ENCODE data around the gene PDE4B. TPM values are rescaled to one million over a fixed set of nuclear protein-coding genes. Genes with fewer than 3 reads are reported as not detected.

Gene PDE4B
- total RNA-seq, 4 donors from 2014 or later, result 3.7 to 16.6 (median 5.1) TPM

GRCh38 chr1:65804584-65804983 lies 11.9 kb downstream of the PDE4B start:
- DNase-seq (ENCODE audit: extremely low spot score), result no peak
- H3K27ac ChIP-seq (replicated peaks in 1 of 4), result no peak overlapping the region
- H3K9me3 ChIP-seq, result no peaks in the 10 kb centered on the region
- intact Hi-C loops (cut with DNase I), result no loop called here
- TF ChIP-seq EP300 (IDR thresholded peaks at IDR 0.05), result no peak
- no peak for TF ChIP-seq CTCF (IDR thresholded peaks at IDR 0.05)
- TF ChIP-seq POLR2AphosphoS5 (IDR thresholded peaks at IDR 0.05), result no peak
- TF ChIP-seq POLR2A (IDR thresholded peaks at IDR 0.05; ENCODE audit: low read depth), result no peak
- H3K36me3 ChIP-seq, result no peaks in the 10 kb centered on the region
- no peak overlapping the region for H3K4me3 ChIP-seq
- H3K27me3 ChIP-seq, result peaks cover 0 to 4% (median 0%) of the 10 kb centered on the region in 4 donors
- 55% methylated on average over 1 of the region's 1 CpG for WGBS
- no peaks in the 10 kb centered on the region for H3K4me1 ChIP-seq

- no peak for DNase-seq (ENCODE audit: extremely low spot score)
- Histone ChIP-seq H3K9me3 (no peaks in the 10 kb centered on the region), H3K4me1 (peaks cover 0 to 4% (median 0%) of the 10 kb centered on the region in 4 donors), H3K36me3 (no peaks in the 10 kb centered on the region), H3K4me3 (no peak overlapping the region), H3K27me3 (peaks cover 0 to 4% (median 0%) of the 10 kb centered on the region in 4 donors), H3K27ac (replicated peaks in 1 of 4) (peak overlapping the region in 1 of 4 donors; percentile 32)
- TF ChIP-seq CTCF (IDR thresholded peaks at IDR 0.05) (no peak), POLR2AphosphoS5 (IDR thresholded peaks at IDR 0.05) (peak; percentile 20 to 25), POLR2A (IDR thresholded peaks at IDR 0.05; ENCODE audit: low read depth) (no peak), EP300 (IDR thresholded peaks at IDR 0.05) (no peak)
- 23% methylated on average over 1 of the region's 1 CpG for WGBS
- intact Hi-C loops (cut with DNase I), result no loop called here
Measured at GRCh38 chr1:65812065-65812464, 19.4 kb downstream of the PDE4B start.

DNA sequence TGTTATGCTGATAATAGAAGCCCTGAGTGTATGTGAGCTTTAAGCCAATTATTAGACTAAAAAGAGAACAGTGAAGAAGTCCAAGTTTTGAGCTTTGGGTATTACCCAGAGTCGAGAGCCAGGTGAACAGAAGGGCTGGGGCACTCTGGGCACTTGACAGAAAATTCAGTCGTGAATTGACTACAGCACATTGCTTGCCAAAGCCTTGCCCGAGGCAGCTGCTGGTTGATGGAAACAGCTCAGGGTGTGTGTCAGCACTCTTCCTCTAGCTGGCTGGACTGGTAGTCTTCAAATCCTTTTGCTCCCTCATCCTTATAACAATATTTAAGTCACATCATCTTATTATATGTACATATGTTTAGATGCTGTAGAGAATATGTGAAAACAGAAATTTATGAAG lies 21.3 kb downstream of the PDE4B start:
- Histone ChIP-seq H3K4me3 (no peak overlapping the region), H3K4me1 (peaks cover 0 to 4% (median 0%) of the 10 kb centered on the region in 4 donors), H3K9me3 (no peaks in the 10 kb centered on the region), H3K27ac (replicated peaks in 1 of 4) (no peak overlapping the region), H3K36me3 (no peaks in the 10 kb centered on the region), H3K27me3 (no peaks in the 10 kb centered on the region)
- TF ChIP-seq CTCF (IDR thresholded peaks at IDR 0.05) (no peak), POLR2AphosphoS5 (IDR thresholded peaks at IDR 0.05) (no peak), EP300 (IDR thresholded peaks at IDR 0.05) (no peak)
- 59% methylated on average over 3 of the region's 3 CpGs for WGBS
- DNase-seq (ENCODE audit: extremely low spot score), result no peak
- intact Hi-C loops (cut with DNase I), result no loop called here

- H3K4me1 ChIP-seq, result peaks cover 0 to 4% (median 0%) of the 10 kb centered on the region in 4 donors
- WGBS, result 89% methylated on average over 3 of the region's 3 CpGs
- no peaks in the 10 kb centered on the region for H3K9me3 ChIP-seq
- H3K27me3 ChIP-seq, result no peaks in the 10 kb centered on the region
- no peak overlapping the region for H3K27ac ChIP-seq (replicated peaks in 1 of 4)
- TF ChIP-seq CTCF (IDR thresholded peaks at IDR 0.05) (no peak), POLR2AphosphoS5 (IDR thresholded peaks at IDR 0.05) (no peak), POLR2A (IDR thresholded peaks at IDR 0.05; ENCODE audit: low read depth) (no peak), EP300 (IDR thresholded peaks at IDR 0.05) (no peak)
- no peak for DNase-seq (ENCODE audit: extremely low spot score)
- intact Hi-C loops (cut with DNase I), result no loop called here
- H3K4me3 ChIP-seq, result no peak overlapping the region
- H3K36me3 ChIP-seq, result no peaks in the 10 kb centered on the region
Measured at GRCh38 chr1:65814752-65815151, 22.1 kb downstream of the PDE4B start.

DNA sequence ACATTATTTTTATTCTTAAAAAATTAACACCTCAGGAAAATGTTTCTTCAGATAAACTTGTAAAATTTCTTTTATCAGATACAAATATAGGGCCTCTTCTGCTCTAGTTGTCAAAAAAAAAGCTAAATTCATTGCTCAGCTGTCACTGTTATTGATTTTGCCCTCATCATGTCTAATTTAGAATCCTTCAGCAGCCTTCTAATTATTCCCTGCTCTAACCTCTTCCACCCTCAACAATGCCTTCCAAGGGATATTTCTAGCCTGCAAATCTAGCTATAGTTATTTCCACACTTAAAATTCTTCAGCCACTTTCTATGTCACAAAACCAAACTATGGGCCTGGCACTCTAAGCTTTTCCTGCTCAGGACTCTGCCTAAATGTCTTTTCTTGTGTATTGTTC lies 25.2 kb downstream of the PDE4B start:
- TF ChIP-seq EP300 (IDR thresholded peaks at IDR 0.05) (no peak), POLR2A (IDR thresholded peaks at IDR 0.05; ENCODE audit: low read depth) (no peak), POLR2AphosphoS5 (IDR thresholded peaks at IDR 0.05) (no peak), CTCF (IDR thresholded peaks at IDR 0.05) (no peak)

More for the DNA sequence above, 25.2 kb downstream of the PDE4B start:
- H3K27me3 ChIP-seq, result no peaks in the 10 kb centered on the region
- no peak for DNase-seq (ENCODE audit: extremely low spot score)
- no peak overlapping the region for H3K4me3 ChIP-seq
- no peaks in the 10 kb centered on the region for H3K9me3 ChIP-seq
- no peaks in the 10 kb centered on the region for H3K36me3 ChIP-seq
- intact Hi-C loops (cut with DNase I), result no loop called here
- H3K4me1 ChIP-seq, result no peaks in the 10 kb centered on the region
- H3K27ac ChIP-seq (replicated peaks in 1 of 4), result no peak overlapping the region

Data from esophagus muscularis mucosa (tissue), 4 donors.